NCI-H187 treated with DMSO at 0.1 percent for 48 hours (cell line): Measurements from ENCODE around the gene ANXA6.
"Not testable (repeated sequence)": the region's sequence is repeated elsewhere in the genome, so short reads cannot be mapped to it uniquely, and the experiment has no call there.

Experiments used
- DNase-seq: peaks from one replicate; lab custom pipeline; 2025; lab: John Stamatoyannopoulos, UW

The ANXA6 gene

GRCh38 chr5:151157426-151158286, at the start of gene ANXA6:
Gene ANXA6, minus strand, starts transcription at chr5:151157779. Its CDS starts 9,878 bp downstream, at chr5:151147901.
- no peak for DNase-seq

DNA sequence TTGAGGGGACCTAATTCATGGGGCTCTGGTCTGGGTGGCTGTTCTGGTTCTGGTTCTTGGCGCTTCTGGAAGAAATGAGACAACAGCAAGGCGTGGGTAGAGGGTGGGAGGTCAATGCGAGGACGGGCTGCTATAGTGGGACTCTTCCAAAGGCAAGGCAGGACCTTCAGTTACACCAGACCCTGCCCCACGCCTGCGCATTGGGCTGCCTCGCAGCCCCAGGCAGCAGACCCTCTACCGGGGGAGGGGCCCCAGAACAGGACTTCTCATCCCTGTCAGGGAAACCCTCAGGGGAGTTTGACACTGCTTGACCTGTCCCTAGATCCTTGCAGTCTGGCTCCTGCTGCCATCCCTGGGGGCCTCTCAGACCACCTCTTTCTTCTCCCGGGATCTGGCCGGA, 47.8 kb upstream of the ANXA6 start:
- DNase-seq, result no peak

DNA sequence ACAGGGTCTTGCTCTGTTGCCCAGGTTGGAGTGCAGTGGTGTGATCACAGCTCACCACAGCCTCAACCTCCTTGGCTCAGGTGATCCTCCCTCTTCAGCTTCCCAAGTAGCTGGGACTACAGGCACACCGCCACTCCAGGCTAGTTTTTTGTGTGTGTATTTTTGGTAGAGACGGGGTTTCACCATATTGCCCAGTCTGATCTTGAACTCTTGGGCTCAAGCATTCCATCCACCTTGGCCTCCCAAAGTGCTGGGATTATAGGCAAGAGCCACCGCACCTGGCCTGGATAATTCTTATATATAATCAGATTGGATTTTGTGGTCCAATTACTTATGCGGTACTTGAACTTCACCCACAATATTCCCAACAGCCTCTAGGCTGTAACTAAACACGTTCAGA, 46.5 kb upstream of the ANXA6 start:
- no peak for DNase-seq

- DNase-seq, result no peak
Observed at GRCh38 chr5:151202381-151203139, 45.0 kb upstream of the ANXA6 start.

- DNase-seq, result no peak
Observed at GRCh38 chr5:151200913-151201595, 43.5 kb upstream of the ANXA6 start.

- no peak for DNase-seq
Observed at GRCh38 chr5:151199581-151200185, 42.1 kb upstream of the ANXA6 start.

GRCh38 chr5:151198861-151199260, 41.3 kb upstream of the ANXA6 start:
- DNase-seq, result no peak

GRCh38 chr5:151197291-151197600, 39.7 kb upstream of the ANXA6 start:
- DNase-seq, result not testable (repeated sequence)

DNA sequence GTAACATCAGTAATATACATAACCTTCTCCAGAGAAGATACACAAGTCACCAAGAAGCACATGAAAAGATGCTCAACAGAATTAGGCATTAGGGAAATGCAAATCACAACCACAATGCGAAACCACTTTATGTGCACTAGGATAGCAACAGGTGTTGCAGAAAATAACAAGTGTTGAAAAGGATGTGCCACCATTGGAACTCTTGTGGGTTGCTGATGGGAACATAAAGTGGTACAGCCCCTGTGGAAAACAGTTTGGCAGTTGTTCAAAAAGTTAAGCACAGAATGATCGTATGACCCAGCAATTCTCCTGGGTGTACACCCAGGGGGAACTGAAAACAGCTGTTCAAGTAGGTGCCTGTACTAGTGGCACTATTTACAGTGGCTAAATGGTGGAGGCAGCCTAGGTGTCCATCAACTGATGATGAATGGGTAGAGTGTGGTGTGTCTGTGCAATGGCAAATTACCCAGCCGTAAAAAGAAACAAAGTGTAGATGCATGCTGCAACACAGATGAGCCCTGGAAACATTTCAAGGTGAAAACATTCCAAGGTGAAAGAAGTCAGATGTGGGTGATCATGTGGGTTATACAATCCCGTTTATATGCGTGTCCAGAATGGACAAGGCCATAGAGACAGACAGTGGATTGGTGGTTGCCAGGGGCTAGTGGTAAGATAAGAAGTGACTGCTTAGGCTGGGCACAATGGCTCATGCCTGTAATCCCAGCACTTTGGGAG, 39.1 kb upstream of the ANXA6 start:
- no peak for DNase-seq

DNA sequence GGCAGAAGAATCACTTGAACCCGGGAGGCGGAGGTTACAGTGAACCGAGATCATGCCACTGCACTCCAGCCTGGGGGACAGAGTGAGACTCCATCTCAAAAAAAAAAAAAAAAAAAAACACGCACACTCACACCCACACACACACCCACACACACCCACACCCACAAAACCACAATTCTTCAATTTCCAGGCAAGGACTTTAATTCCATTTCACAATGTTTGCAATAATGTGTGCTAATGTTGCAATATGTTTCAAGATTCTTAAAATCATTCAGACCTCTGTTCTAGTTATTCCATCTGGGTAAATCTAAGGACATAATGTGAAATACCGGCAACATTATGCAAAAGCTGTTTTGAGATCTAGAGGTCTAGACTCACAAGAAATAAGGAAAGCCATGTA, 38.0 kb upstream of the ANXA6 start:
- DNase-seq, result no peak

DNA sequence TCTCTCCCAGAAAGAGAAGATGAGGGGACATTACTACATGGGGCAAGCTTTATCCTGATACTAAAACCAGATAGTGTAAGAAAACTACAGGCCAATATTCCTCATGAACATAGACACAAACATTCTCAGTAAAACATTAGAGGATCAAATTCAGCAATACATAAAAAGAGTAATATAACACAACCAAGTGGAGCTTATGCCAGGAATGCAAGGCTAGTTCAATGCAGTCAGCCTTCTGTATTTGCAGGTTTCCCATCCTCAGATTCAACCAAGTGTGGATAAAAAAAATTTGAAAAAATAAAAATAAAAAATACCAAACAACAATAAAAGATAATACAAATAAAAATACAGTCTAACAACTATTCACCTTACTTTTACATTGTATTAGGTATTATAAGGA, 35.0 kb upstream of the ANXA6 start:
- DNase-seq, result no peak

DNA sequence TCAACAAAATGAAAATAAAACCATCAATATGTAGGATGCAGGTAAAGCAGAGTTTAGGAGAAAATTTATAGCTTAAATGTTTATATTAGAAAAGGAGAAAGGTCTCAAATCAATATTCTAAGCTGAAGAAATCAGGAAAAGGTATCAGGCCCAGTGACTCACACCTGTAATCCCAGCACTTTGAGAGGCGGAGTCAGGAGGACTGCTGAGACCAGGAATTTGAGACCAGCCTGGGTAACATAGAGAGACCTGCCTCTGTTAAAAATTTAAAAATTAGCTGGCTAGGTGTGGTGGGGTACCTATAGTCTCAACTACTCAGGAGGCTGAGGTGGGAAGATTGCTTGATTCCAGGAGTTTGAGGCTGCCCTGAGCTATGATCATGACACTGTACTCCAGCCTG, 34.1 kb upstream of the ANXA6 start:
- DNase-seq, result no peak

GRCh38 chr5:151189151-151189550, 31.6 kb upstream of the ANXA6 start:
- DNase-seq, result no peak

GRCh38 chr5:151186538-151186937, 29.0 kb upstream of the ANXA6 start:
- DNase-seq, result no peak

DNA sequence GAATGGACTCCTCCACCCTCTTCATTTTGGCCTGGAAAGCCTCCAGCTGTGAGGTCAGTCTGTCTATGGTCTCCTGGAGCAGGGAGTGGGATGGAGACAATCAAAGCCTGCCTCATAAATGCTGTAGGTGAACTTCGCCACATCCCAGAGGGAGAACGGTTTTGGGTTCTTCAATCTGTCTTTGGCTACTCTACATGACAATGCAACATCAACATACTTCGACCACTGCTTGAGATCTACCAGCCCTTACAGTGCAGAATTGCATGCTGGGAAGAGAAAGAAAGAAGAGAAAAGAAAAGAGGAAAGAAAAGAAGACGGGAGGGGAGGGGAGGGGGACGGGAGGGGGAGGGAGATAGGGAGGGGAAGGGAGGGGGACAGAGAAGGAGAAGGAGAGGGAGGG, 28.5 kb upstream of the ANXA6 start:
- no peak for DNase-seq

DNA sequence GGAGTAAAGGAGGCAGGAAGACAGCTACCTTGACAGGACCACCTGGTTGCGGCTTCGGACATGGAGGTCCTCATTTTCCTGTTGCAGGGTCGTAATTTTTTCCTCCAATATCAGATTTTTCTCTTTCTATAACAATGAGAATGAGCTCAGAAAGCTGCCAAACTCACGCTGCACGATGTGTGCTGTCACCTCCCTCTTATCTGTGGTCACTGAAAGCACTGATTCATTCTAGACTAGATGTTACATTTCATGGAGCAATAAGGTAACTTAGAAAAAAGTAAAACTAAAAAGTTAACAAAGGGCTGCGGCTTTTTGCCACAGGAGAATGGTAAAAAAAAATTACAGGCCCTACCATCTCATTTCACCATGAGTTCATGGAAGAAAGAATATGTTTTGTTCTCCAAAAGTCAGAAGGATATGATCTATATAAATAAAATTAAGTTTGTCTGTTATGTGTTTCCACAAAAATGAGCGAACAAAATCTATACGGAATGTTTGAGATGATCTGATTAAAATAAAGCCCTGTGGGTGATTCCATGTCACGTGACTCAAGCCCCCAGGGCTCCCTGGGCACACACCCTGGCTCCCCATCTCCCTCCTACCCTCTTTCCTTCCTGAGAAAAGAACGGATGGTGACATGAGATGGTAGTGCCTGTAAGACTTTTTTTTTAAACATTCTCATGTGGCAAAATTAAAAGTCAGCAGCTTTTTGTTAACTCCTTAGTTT, 26.9 kb upstream of the ANXA6 start:
- DNase-seq, result no peak

GRCh38 chr5:151183456-151184245, 26.1 kb upstream of the ANXA6 start:
- no peak for DNase-seq

- DNase-seq, result no peak
Observed at GRCh38 chr5:151182976-151183375, 25.4 kb upstream of the ANXA6 start.

GRCh38 chr5:151182524-151182900, 24.9 kb upstream of the ANXA6 start:
- DNase-seq, result no peak

- no peak for DNase-seq
Observed at GRCh38 chr5:151181818-151182523, 24.4 kb upstream of the ANXA6 start.
